SU-DHL-6 (cell line): ENCODE measurements around the gene TBCK.

ENCODE experiments used
- CTCF ChIP-seq: fragments of 200-600 bp; sonication (generic); IDR thresholded peaks from one replicate; pipeline ENCODE4 v1.5.1; 2017; ENCODE audit warnings: antibody characterized with exemption, mild to moderate bottlenecking, low read length, moderate library complexity; ENCODE audit not compliant: insufficient read depth, poor library complexity, severe bottlenecking
- EZH2phosphoT487 ChIP-seq: fragments of 200-600 bp; sonication (generic), shearing (Covaris generic); conservative IDR thresholded peaks from 2 replicates; pipeline ENCODE4 v1.6.1; 2018; ENCODE audit warnings: mild to moderate bottlenecking, antibody characterized with exemption, low read length, moderate library complexity, mixed read lengths

- TF ChIP-seq CTCF: no peak
- no peak for TF ChIP-seq EZH2phosphoT487
Observed at GRCh38 chr4:106010761-106011160, 305.2 kb downstream of the TBCK start.
